Muscle of back (tissue), 11 donors: Measurements from ENCODE around the gene ANKS1B. TPM values are rescaled to one million over a fixed set of nuclear protein-coding genes. Genes with fewer than 3 reads are reported as not detected.
"Not testable (repeated sequence)": the region's sequence is repeated elsewhere in the genome, so short reads cannot be mapped to it uniquely, and the experiment has no call there.

ENCODE experiments used
- DNase-seq, 3 donors: peaks; one replicate each; pipeline versions ENCODE4 v3.0.0 to v3.0.0-alpha.2; 2013
- polyA plus RNA-seq, 10 donors: library from polyadenylated mRNA; unstranded; fragments of 120-200 nt; gene quantifications; one replicate each; pipeline ENCODE4 v1.2.1, GENCODE V29; 2013; ENCODE audit not compliant: insufficient read length in 10 of 10

The ANKS1B gene
- polyA plus RNA-seq, 10 donors: 2.1 to 4.8 (median 3.1) TPM

DNA sequence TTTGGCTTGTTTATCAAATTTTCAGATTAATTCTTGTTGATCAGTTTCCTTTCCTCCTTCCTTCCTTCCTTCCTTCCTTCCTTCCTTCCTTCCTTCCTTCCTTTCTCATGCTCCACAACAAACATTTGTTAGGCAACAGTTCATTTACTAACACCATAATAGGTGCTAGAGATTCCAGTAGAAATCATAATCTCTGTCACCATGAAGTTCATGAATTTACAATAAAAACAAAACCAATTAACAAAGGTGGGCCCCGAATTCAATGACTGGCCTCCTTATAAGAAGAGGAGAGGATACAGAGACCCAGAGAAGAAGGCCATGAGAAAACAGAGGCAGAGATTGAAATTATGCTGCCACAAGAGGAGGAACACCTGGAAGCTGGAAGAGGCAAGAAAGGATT, 604.0 kb downstream of the ANKS1B start:
- no peak for DNase-seq

- DNase-seq: no peak
Observed at GRCh38 chr12:99374023-99374422, 610.7 kb downstream of the ANKS1B start.

GRCh38 chr12:99372257-99372920, 612.3 kb downstream of the ANKS1B start:
- DNase-seq: no peak

DNA sequence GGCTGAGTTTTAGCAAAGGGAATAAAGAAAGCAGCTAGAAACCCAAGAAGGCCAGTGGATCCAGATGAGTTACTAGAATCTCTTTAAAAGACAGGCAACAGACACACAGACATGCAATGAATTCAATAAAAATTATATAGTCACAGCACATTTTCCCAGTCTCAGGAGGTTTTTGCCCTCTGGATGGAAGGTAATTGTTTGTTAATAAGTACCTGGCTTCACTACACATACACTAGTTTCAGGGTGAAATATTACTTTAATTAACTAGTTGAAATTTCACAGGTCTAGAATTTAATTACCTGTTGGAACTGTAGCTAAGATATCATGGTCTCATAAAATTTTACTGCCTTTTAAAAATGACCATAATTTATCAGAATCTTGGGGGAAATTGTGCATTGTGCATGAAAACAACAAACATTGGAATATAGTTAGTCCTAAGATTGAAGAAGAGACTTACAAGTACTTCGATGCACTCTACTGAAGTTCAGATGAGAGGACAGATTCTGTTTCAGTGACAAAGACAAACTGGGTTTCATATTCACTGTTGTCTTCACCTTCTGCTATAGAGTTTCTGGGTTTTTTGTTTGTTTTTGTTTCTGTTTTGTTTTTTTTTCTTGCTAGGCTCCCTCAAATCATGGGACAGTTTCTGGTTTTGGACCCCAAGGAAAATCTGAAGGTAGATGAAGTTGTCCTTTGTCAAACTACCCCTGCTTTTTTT, 614.2 kb downstream of the ANKS1B start:
- DNase-seq: no peak

DNA sequence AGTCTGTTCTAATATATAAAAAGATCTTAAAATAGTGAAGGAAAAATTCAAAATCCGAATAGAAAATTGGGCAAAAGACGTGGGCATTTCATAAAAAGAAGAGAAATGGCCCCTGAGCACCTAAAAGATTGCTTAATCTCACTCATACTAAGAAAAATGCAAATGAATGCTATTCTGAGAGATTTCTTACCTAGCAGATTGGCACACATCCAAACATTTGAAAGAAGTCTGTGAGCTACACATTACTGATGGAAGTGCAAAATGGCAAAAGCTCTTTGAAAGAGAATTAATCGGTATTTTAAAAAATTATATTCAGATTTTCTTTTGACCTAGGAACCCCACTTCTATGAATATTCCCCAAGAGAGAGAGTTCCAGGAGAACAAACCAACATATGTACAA, 617.6 kb downstream of the ANKS1B start:
- DNase-seq: no peak

DNA sequence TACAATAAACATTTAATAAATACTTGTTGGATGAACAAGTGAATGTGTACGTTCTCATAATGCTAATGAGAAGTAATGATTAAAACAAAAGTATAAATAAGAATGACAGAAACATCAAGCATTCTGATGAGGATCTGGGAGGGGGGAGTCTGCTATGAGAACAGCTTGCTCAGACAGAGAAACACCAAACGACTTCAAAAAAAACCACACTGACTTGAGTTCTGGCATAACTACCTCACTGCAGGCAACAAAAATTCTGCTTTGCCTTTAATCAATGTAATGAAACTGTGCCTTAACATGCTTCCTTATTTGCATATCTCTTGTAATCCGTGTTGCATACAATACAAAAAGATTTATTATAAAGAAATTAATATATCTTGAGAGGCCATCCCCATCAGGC, 632.5 kb downstream of the ANKS1B start:
- no peak for DNase-seq

DNA sequence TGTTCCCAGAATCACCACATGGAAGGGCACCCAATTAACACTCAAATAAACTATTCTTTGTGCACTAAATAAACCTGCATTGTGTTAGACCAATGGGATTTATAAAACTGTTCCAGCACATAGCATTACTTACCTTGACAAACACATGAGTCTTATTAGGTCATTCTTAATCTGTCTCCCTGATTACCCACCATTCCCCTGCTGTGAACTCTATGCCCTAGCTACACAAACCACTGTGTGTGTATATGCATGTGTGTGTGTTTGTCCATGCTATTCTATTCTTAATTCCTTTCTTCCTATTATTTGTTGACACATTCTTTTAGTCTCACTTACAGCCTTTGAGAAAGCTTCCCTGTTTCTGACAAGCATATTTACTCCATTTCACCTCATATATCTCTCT, 640.8 kb downstream of the ANKS1B start:
- DNase-seq: no peak

DNA sequence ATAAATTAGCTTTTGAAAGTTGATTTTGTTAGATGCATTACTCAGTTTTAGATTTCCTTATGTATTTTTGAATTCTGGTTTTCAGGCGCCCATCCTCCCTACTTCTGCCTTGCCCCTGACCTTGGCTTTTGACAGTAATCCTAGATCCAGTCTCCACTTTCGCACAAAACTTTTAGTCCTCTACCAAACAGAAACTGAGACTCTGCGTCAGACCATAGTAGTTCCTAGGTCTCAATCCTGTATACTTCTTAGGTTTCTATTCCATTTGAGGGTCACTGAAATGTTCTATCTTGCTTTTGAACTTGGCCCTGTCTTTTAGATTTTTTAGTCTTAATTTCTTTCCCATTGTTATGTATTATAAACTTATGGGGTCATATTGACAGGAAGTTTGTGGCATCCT, 645.1 kb downstream of the ANKS1B start:
- no peak for DNase-seq

GRCh38 chr12:99334285-99335056, 650.3 kb downstream of the ANKS1B start:
- DNase-seq: peak; percentile 4 to 53 (median 20)

DNA sequence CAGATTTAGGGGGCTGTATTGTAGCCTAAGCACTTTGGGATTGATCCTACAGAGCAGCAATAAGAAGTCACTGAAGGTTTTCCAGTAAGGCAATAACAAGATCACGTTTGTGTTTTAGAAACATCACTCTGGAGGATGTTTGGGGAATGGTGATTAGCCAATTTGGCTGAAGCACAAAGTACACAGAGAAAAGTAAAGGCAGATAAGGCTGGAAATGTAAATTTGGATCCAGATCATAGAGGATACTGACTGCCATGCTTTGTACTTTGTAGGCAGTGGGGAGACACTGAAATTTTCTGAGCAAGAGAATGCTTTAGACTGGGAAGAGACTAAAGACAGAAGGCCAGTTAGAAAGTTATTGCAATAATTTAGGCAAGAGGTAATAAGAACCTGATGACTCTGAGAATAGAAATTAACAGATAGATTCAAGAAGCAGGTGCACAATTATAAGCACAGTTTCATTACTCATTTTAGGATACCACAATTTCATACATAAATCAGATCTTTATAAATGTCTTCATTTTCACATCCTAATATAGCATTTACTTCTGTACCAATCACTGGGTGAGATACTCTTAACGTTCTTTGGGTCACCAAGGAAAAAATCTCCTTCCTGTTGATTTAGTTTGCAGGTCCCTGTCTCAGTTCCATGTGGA, 651.7 kb downstream of the ANKS1B start:
- DNase-seq: no peak

DNA sequence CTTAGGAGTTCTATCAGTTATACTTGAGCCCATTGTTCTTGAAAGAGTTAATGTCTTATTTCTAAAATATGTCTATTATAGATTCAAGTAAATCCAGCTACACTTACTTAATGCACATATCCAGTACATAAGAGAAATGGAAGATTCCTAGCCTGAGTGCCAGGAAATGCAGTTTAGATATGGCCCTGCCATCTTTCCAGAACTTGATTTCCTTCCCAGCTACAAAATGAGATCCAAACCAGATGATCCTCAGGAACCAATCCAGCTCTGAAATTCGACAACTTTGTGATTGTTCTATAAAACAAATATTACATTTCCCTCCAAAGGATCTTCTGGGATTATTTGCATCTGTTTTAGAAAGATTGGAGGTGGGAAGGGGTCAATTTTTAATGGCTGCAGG, 654.5 kb downstream of the ANKS1B start:
- peak in 1 of 3 donors; percentile 8 for DNase-seq

DNA sequence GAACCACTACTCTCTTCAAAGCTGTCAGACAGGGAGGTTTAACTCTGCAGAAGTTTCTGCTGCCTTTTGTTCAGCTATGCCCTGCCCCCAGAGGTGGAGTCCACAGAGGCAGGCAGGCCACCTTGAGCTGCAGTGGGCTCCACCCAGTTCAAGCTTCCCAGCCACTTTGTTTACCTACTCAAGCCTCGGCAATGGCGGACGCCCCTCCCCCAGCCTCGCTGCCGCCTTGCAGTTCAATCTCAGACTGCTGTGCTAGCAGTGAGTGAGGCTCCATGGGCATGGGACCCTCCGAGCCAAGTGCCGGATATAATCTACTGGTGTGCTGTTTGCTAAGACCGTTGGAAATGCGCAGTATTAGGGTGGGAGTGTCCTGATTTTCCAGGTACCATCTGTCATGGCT, 663.5 kb downstream of the ANKS1B start:
- not testable (repeated sequence) for DNase-seq

DNA sequence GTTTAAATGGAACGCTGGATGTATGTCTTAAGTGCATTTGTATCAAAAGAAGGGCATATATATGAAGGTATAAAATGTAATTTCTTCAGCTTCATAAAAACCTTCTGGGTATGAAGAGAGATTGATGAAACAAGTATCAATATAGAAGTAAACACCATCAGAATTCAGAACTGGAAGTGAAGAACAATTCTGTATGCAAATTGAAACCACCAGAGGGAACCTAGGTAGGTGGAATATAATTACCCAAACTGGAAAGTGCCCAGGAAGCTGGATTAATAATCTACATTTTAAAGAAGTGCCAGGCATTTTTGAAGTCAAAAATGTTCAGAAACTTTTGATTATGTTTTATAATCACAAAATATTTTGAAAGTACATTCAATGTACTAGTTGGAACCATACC, 673.4 kb downstream of the ANKS1B start:
- DNase-seq: no peak

- no peak for DNase-seq
Observed at GRCh38 chr12:99309812-99310211, 674.9 kb downstream of the ANKS1B start.

DNA sequence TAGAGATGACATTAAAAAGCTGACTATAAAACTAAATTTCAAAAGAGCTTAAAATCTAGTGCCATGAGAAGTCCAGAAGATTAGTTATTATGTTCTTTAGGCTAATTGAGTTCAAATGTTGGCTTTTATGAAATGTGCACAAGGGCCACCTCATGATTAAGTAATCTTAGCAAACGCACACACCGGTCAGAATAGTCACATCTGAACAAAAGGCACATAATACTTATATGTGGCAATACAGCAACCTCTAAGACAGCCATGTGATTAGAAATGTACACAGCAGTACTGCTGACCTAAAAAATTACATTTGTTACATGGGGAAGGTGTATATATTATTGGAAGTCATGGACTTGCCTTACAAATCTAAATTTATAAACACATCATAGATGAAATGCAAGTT, 681.9 kb downstream of the ANKS1B start:
- DNase-seq: no peak

- DNase-seq: no peak
Observed at GRCh38 chr12:99287136-99287535, 697.6 kb downstream of the ANKS1B start.

DNA sequence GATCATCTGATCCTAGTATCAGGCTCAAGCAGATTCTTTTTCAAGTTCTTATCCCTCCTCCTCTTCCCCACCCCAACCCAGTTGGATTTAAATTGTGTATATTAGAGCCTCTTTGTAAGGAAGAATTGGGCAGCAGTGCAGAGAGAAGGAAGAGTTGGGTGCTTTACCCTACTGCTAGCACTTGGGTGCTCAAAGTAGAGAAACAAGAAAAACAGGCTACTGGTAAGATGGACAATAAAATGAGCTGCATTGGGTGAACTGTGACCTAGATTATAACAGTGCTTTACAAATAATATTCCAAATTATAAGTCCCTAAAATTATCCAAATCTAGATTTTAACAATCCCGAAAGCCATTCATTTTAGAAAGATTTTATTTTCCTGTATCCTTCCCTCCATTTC, 700.6 kb downstream of the ANKS1B start:
- DNase-seq: no peak

DNA sequence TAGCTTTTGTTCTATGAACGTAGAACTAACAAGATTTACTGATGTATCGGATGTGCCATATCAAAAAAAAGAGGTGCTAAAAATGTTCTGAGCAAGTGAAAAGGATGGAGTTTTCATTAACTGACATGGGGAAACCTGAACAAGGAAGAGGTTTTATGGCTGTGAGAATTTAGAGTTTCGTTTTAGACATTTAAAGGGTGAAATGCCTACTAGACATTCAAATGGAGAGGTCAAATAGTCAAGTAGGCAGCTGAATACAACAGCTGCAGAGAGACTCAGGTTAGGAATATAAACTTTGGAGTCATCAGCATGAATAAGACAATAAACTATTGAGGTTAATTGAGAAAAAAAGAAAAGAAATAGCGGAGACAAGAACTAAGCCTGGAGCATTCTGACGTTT, 702.1 kb downstream of the ANKS1B start:
- no peak for DNase-seq

DNA sequence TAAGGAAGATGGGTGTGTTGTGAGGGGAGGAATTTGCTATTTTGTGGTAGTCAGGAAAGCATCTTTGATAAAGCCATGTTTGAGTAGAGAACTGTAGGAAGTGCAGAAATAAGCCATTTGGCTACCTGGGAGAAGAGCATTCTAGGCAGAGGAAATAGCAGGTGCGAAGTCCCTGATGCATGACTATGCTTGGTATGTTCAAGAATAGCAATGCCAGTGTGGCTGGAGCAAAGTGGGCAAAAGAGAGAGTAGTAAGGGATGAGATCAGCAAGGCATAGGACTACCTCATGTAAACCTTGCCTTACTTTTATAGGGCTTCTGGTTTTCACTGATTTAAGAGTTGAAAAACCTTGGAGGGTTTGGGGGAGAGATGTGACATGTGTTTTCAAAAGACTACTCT, 702.6 kb downstream of the ANKS1B start:
- DNase-seq: no peak

- no peak for DNase-seq
Observed at GRCh38 chr12:99281277-99281676, 703.5 kb downstream of the ANKS1B start.

DNA sequence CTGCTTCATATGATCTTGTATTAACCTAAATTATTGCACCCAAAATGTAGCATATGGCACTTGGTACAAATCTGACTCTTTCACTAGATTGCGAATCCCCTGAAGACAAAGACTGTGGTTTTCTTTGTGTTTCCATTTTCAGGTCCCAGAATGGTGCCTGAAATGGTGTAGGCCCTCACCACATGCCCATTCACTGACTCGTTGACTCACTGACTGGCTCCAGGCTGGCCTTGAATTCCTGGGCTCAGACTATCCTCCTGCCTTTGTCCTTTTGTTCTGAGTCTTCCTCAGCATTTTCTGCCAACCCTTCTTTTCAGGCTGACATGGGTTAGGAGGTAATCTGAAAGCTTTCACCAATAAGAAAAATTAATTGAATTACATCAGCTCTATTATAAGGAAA, 705.8 kb downstream of the ANKS1B start:
- no peak for DNase-seq

- DNase-seq: no peak
Observed at GRCh38 chr12:99277591-99278379, 707.0 kb downstream of the ANKS1B start.
